GM12878 (cell line): ENCODE data around the gene EFCAB11. TPM values are rescaled to one million over a fixed set of nuclear protein-coding genes. Genes with fewer than 3 reads are reported as not detected.

Source experiments
- ATAC-seq: fragments of 200-7000 bp; cut with Tn5 transposase; 3 replicates; pipeline ENCODE4 v1.9.1; 2020; ENCODE audit warnings: mild to moderate bottlenecking, moderate library complexity
- BruUV-seq: library from RNA; stranded (reverse); fragments of 400-500 nt; replicated peaks from 2 replicates; lab custom pipeline; 2021; lab: Mats Ljungman, UMichigan
- CTCF ChIA-PET: fragments of 300-600 bp; sonication (Branson Sonifier 250); formaldehyde crosslinking; extraction: SDS; loops from one replicate; lab custom pipeline; 2021; ENCODE audit warnings: inconsistent platforms; lab: Yijun Ruan, JAX
- POLR2A ChIA-PET: fragments of 350-600 bp; formaldehyde crosslinking; extraction: SDS; loops from one replicate; lab custom pipeline; 2021; ENCODE audit warnings: inconsistent platforms; lab: Charles Lee
- RAD21 ChIA-PET: fragments of 300-600 bp; sonication (Branson Sonifier 250); formaldehyde crosslinking; loops from one replicate; lab custom pipeline; 2023; ENCODE audit warnings: antibody characterized with exemption; ENCODE audit not compliant: unreplicated experiment; lab: Charles Lee
- SMC1A ChIA-PET: fragments of 300-600 bp; sonication (Branson Sonifier 250); formaldehyde crosslinking; loops from one replicate; lab custom pipeline; 2023; ENCODE audit not compliant: unreplicated experiment, uncharacterized antibody; lab: Charles Lee
- DNase-seq: peaks from one replicate; pipeline ENCODE4 v3.0.0-alpha.2; 2011; ENCODE audit warnings: low read depth, low spot score
- FAIRE-seq: peaks from 3 replicates; lab custom pipeline; 2011; peaks lifted over from hg19 to GRCh38; lab: Jason Lieb, UNC
- H2AFZ ChIP-seq: 2 replicates; pipeline ENCODE4 v1.6.0; 2011; ENCODE audit warnings: low read depth, low read length, control low read depth; ENCODE audit not compliant: control insufficient read depth
- H3K27ac ChIP-seq: 2 replicates; pipeline ENCODE4 v1.5.1; 2011; ENCODE audit warnings: control low read depth; ENCODE audit not compliant: control insufficient read depth, insufficient read depth
- H3K27me3 ChIP-seq, 2 experiments: replicated peaks in 1 of 2; 2 replicates each; pipeline versions ENCODE4 v1.6.0 to v1.6.1; 2011; ENCODE audit warnings: low read length in 1 of 2; ENCODE audit not compliant: control insufficient read depth in 2 of 2, insufficient read depth in 2 of 2
- H3K36me3 ChIP-seq, 2 experiments: 2 replicates each; pipeline ENCODE4 v1.5.1; 2011; ENCODE audit warnings: low read length in 1 of 2; ENCODE audit not compliant: control insufficient read depth in 2 of 2, insufficient read depth in 2 of 2
- H3K4me1 ChIP-seq: 2 replicates; pipeline ENCODE4 v1.6.1; 2011; ENCODE audit warnings: mild to moderate bottlenecking, low read length, moderate library complexity, mixed read lengths; ENCODE audit not compliant: control insufficient read depth, insufficient read depth
- H3K4me2 ChIP-seq: 2 replicates; pipeline ENCODE4 v1.6.0; 2011; ENCODE audit warnings: control low read depth; ENCODE audit not compliant: control insufficient read depth, insufficient read depth
- H3K4me3 ChIP-seq: fragments of 200-600 bp; sonication (generic); 2 replicates; pipeline ENCODE4 v1.5.1; 2016
- H3K79me2 ChIP-seq: 2 replicates; pipeline ENCODE4 v1.6.0; 2011; ENCODE audit warnings: low read length; ENCODE audit not compliant: control insufficient read depth, insufficient read depth
- H3K9ac ChIP-seq: 2 replicates; pipeline ENCODE4 v1.8.0; 2011; ENCODE audit warnings: low read length, control low read depth, mixed read lengths; ENCODE audit not compliant: control insufficient read depth, insufficient read depth
- H3K9me3 ChIP-seq: replicated peaks from 3 replicates; pipeline ENCODE4 v1.5.1; 2011; ENCODE audit warnings: mild to moderate bottlenecking, low read length; ENCODE audit not compliant: control insufficient read depth, insufficient read depth
- H4K20me1 ChIP-seq: 2 replicates; pipeline ENCODE4 v1.6.0; 2011; ENCODE audit not compliant: control insufficient read depth, insufficient read depth
- BHLHE40 ChIP-seq, 2 experiments: fragments of 450-650 bp in 1 of 2; IDR thresholded peaks; 2 replicates each; pipeline ENCODE4 v1.6.1; 2011 to 2017; ENCODE audit warnings: low read depth in 2 of 2, borderline replicate concordance in 1 of 2, improper control_type of control experiment in 1 of 2, low read length in 1 of 2, mild to moderate bottlenecking in 1 of 2
- CBX5 ChIP-seq: sonication (generic); IDR thresholded peaks from 2 replicates; pipeline ENCODE4 v1.6.1; 2016; ENCODE audit warnings: low read depth, moderate library complexity, mild to moderate bottlenecking, inconsistent platforms
- CHD4 ChIP-seq: fragments of 200-600 bp; sonication (generic); IDR thresholded peaks from 2 replicates; pipeline ENCODE4 v1.6.1; 2016; ENCODE audit warnings: mild to moderate bottlenecking
- EED ChIP-seq: sonication (generic); IDR thresholded peaks from 2 replicates; pipeline ENCODE4 v1.6.1; 2016; ENCODE audit warnings: antibody characterized with exemption, low read depth
- IKZF2 ChIP-seq, 2 experiments: fragments of 450-650 bp; IDR thresholded peaks; 2 replicates each; pipeline ENCODE4 v1.6.1; 2017; ENCODE audit warnings: mild to moderate bottlenecking in 2 of 2, moderate library complexity in 2 of 2
- IRF4 ChIP-seq: IDR thresholded peaks from 2 replicates; pipeline ENCODE4 v1.6.1; 2011; ENCODE audit warnings: low read depth, low read length
- MTA2 ChIP-seq: fragments of 450-650 bp; IDR thresholded peaks from 2 replicates; pipeline ENCODE4 v1.6.1; 2016; ENCODE audit warnings: low read depth, mild to moderate bottlenecking, moderate library complexity
- MYC ChIP-seq: IDR thresholded peaks from 2 replicates; pipeline ENCODE4 v1.6.1; 2011; ENCODE audit warnings: mild to moderate bottlenecking, low read length, moderate library complexity, inconsistent platforms; ENCODE audit not compliant: insufficient read depth, insufficient replicate concordance, insufficient read length, severe bottlenecking
- NBN ChIP-seq: fragments of 450-650 bp; IDR thresholded peaks from 2 replicates; pipeline ENCODE4 v1.6.1; 2016
- NFXL1 ChIP-seq: fragments of 450-650 bp; IDR thresholded peaks from 2 replicates; pipeline ENCODE4 v1.6.1; 2017; ENCODE audit warnings: antibody characterized with exemption, mild to moderate bottlenecking, borderline replicate concordance
- RCOR1 ChIP-seq: conservative IDR thresholded peaks from 2 replicates; pipeline ENCODE4 v1.6.1; 2012; ENCODE audit warnings: low read depth, low read length, improper control_type of control experiment
- TBL1XR1 ChIP-seq: IDR thresholded peaks from 2 replicates; pipeline ENCODE4 v1.6.1; 2012; ENCODE audit warnings: low read depth, low read length, improper control_type of control experiment
- TCF3 ChIP-seq: IDR thresholded peaks from 2 replicates; pipeline ENCODE4 v1.6.1; 2012; ENCODE audit warnings: low read depth, mild to moderate bottlenecking, low read length, borderline replicate concordance; ENCODE audit not compliant: insufficient read depth
- WGBS: methylation state at CpG from one replicate; pipeline ENCODE4 v1.1.6; 2016; ENCODE audit warnings: low lambda C conversion rate; ENCODE audit not compliant: insufficient replicate concordance, insufficient coverage; ENCODE audit errors: missing lambda C conversion rate; 5-methylcytosine and 5-hydroxymethylcytosine counted together
- in situ Hi-C: fragments of 300-500 bp; cut with MboI; formaldehyde crosslinking; loops from 9 replicates; pipeline ENCODE4 v1.14.3; 2018; ENCODE audit warnings: mixed read lengths
- intact Hi-C: fragments of 100-400 bp; cut with micrococcal nuclease; formaldehyde crosslinking; loops from one replicate; pipeline ENCODE4 v1.14.2; 2022; ENCODE audit not compliant: unreplicated experiment
- polyA plus RNA-seq, 11 experiments: library from polyadenylated mRNA; depleted of rRNA in 4 of 11; unstranded in 6 of 11; stranded (reverse) in 5 of 11; fragments of >200 nt; fragmentation: Nextera tagmentation in 4 of 11; fragmentation: Illumina TruSeq in 1 of 11; extraction: Ambion mirVana in 4 of 11; extraction: Trizol in 1 of 11; gene quantifications; 1 replicate in 1 of 11; 2 replicates in 10 of 11; pipeline versions ENCODE4 v1.2.1 to v1.2.3, GENCODE V29; 2011 to 2016; ENCODE audit warnings: inconsistent platforms in 2 of 11, missing spikeins in 2 of 11, low read depth in 1 of 11
- total RNA-seq, 4 experiments: library from RNA; depleted of rRNA in 3 of 4; stranded (reverse); fragments of >200 nt in 3 of 4; fragmentation: Illumina TruSeq in 1 of 4; extraction: Trizol in 1 of 4; gene quantifications; 2 replicates each; pipeline versions ENCODE4 v1.2.1 to v1.2.3, GENCODE V29; 2013 to 2021
- TF ChIP-seq, protein P1 (sequence below): IDR thresholded peaks from 2 replicates; pipeline ENCODE4 v1.6.1; 2011; ENCODE audit warnings: low read depth, mild to moderate bottlenecking, low read length, moderate library complexity, borderline replicate concordance; ENCODE audit errors: extremely low read depth

Gene EFCAB11
- total and polyA plus RNA-seq, 10 of the 15 experiments (the other 5 are each of a cell fraction or from before 2014, with no cell fraction given) = 8.6 to 37.4 (median 18.0) TPM

DNA sequence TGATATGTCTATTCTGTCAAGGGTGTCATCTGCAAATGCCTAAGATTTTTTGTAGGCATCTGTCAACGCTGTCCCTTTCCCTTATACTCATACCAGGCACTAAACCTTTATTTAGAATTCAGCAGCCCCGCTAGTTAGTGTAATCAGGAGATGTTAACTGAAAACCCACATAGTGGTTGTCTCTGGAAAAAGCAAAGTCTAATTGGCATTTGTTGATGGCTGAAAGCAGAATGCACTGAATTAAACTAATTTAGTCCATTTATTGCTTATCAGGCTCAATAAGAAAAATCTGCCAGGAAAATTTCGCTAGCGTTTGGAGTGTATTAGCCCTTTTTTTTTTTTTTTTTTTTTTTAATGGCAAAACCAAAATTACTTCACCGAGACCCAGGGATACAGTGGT lies 35.7 kb upstream of the EFCAB11 start:
- peaks cover 0 to 36% of the 10 kb centered on the region in 2 experiments; a peak in 2 of 4 replicates for H3K36me3 ChIP-seq
- intact Hi-C loops (no loop called here), in situ Hi-C loops (no loop called here)
- ChIA-PET SMC1A (no interaction called here), RAD21 (no interaction called here), POLR2A (no interaction called here), CTCF (interaction anchor here (1.0 kb wide), 1 partner anchor 17 kb away, joined by 3 read pairs; no protein-coding TSS in a partner anchor)
- H3K4me1 ChIP-seq = no peaks in the 10 kb centered on the region
- H2AFZ ChIP-seq = no peak overlapping the region
- no peak overlapping the region for H3K4me3 ChIP-seq
- H3K79me2 ChIP-seq = no peaks in the 10 kb centered on the region
- no peaks in the 10 kb centered on the region for H3K27me3 ChIP-seq
- 100% methylated on average over 4 of the region's 5 CpGs for WGBS
- BruUV-seq = no TSS peak
- FAIRE-seq (no peak), DNase-seq (no peak), ATAC-seq (no peak)
- H3K27ac ChIP-seq = no peak overlapping the region
- no peak for TF ChIP-seq CHD4
- TF ChIP-seq EED = no peak
- TF ChIP-seq NBN = no peak
- no peak for TF ChIP-seq RCOR1
- no peak for TF ChIP-seq MTA2
- TF ChIP-seq TBL1XR1 = no peak
- TF ChIP-seq NFXL1 = no peak
- no peak for TF ChIP-seq MYC
- no peak for TF ChIP-seq IKZF2 (IDR thresholded peaks at IDR 0.05)
- no peaks in the 10 kb centered on the region for H4K20me1 ChIP-seq
- H3K4me2 ChIP-seq = no peak overlapping the region
- H3K9me3 ChIP-seq = no peaks in the 10 kb centered on the region
- no peak overlapping the region for H3K9ac ChIP-seq

DNA sequence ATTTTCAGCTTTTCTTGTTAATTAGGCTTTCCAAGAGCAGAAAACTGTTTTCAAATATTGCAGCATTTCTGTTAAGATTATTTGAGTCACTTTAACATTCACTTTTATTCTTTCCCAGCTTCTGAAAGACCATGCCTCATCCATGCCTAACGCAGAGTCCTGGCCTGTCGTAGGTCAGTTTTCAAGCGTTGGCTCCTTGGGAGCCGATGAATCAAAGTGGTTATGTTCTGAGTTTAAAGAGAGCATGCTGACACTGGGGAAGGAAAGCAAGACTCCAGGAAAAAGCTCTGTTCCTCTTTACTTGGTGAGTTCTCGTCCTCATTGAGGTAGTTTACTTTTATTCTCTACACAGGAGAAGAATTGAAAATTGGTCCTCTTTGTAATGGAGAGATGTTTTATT lies 34.3 kb upstream of the EFCAB11 start:
- BruUV-seq = no TSS peak
- FAIRE-seq (no peak), ATAC-seq (no peak), DNase-seq (no peak)
- no peak overlapping the region for H3K27ac ChIP-seq
- H2AFZ ChIP-seq = no peak overlapping the region
- H3K9me3 ChIP-seq = no peaks in the 10 kb centered on the region
- 95% methylated on average over 5 of the region's 5 CpGs for WGBS
- no peaks in the 10 kb centered on the region for H3K27me3 ChIP-seq
- no peaks in the 10 kb centered on the region for H4K20me1 ChIP-seq
- ChIA-PET SMC1A (no interaction called here), RAD21 (interaction anchor here (0.7 kb wide), 1 partner anchor 331 kb away, joined by 3 read pairs; no protein-coding TSS in a partner anchor), POLR2A (no interaction called here), CTCF (interaction anchor here (0.7 to 1.5 kb wide), 3 partner anchors 10 to 264 kb away, joined by 3 read pairs; no protein-coding TSS in a partner anchor)
- H3K9ac ChIP-seq = no peak overlapping the region
- intact Hi-C loops (no loop called here), in situ Hi-C loops (no loop called here)
- H3K79me2 ChIP-seq = no peaks in the 10 kb centered on the region
- TF ChIP-seq BHLHE40 (IDR thresholded peaks at IDR 0.05; ENCODE audit: borderline replicate concordance in 1 of 2, low read depth in 2 of 2, low read length in 1 of 2) (no peak), TBL1XR1 (no peak), IRF4 (no peak), CBX5 (no peak), TCF3 (no peak)
- TF ChIP-seq, protein P1, sequence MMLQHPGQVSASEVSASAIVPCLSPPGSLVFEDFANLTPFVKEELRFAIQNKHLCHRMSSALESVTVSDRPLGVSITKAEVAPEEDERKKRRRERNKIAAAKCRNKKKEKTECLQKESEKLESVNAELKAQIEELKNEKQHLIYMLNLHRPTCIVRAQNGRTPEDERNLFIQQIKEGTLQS = no peak
- no peaks in the 10 kb centered on the region for H3K4me1 ChIP-seq
- peaks cover 1 to 28% of the 10 kb centered on the region in 2 experiments; a peak in 2 of 4 replicates for H3K36me3 ChIP-seq
- no peak overlapping the region for H3K4me3 ChIP-seq
- no peak overlapping the region for H3K4me2 ChIP-seq
